OCI-LY1 (cell line): ENCODE measurements around the gene ZC3H10.

Experiments
- CTCF ChIP-seq: fragments of 200-600 bp; sonication (generic), shearing (Covaris generic); IDR thresholded peaks from 2 replicates; pipeline ENCODE4 v1.5.1; 2017; ENCODE audit warnings: mild to moderate bottlenecking, antibody characterized with exemption, low read length, moderate library complexity, mixed read lengths
- EZH2 ChIP-seq: fragments of 200-600 bp; sonication (generic), shearing (Covaris generic); IDR thresholded peaks from 2 replicates; pipeline ENCODE4 v1.8.0; 2017; ENCODE audit warnings: borderline replicate concordance, mixed run types, mild to moderate bottlenecking, antibody characterized with exemption, low read length, moderate library complexity, mixed read lengths

- no peak for TF ChIP-seq CTCF
- TF ChIP-seq EZH2: no peak
These were observed 46.3 kb downstream of the ZC3H10 start for GRCh38 chr12:56164345-56164729.
